Esophagus squamous epithelium (tissue), 5 donors: ENCODE measurements around the gene RCVRN. TPM values are rescaled to one million over a fixed set of nuclear protein-coding genes. Genes with fewer than 3 reads are reported as not detected.

Experiments
- DNase-seq: peaks from one replicate; lab custom pipeline; 2025; lab: John Stamatoyannopoulos, UW
- H3K27ac ChIP-seq, 4 donors: fragments of 200-600 bp; sonication (generic); one replicate each; pipeline ENCODE4 v1.5.1; 2016 to 2019; ENCODE audit warnings: mild to moderate bottlenecking in 1 of 4
- H3K27me3 ChIP-seq, 4 donors: fragments of 200-600 bp; sonication (generic); 1 replicate in 3 of 4; 2 replicates in 1 of 4; pipeline versions ENCODE4 v1.5.1 to v1.6.0; 2017 to 2021; ENCODE audit warnings: antibody characterized with exemption in 1 of 4
- H3K36me3 ChIP-seq, 3 donors: fragments of 200-600 bp; sonication (generic); one replicate each; pipeline ENCODE4 v1.5.1; 2016 to 2019
- H3K4me1 ChIP-seq, 3 donors: fragments of 200-600 bp; sonication (generic); one replicate each; pipeline ENCODE4 v1.5.1; 2017 to 2019
- H3K4me3 ChIP-seq, 4 donors: fragments of 200-600 bp; sonication (generic); 1 replicate in 3 of 4; 2 replicates in 1 of 4; pipeline ENCODE4 v1.5.1; 2016 to 2019; ENCODE audit warnings: mild to moderate bottlenecking in 2 of 4, moderate library complexity in 1 of 4
- H3K9me3 ChIP-seq, 3 donors: fragments of 200-600 bp; sonication (generic); one replicate each; pipeline ENCODE4 v1.5.1; 2016 to 2019
- POLR2A ChIP-seq, 4 donors: fragments of 450-650 bp; IDR thresholded peaks; one replicate each; pipeline ENCODE4 v1.6.1; 2017; ENCODE audit warnings: antibody characterized with exemption in 4 of 4, mild to moderate bottlenecking in 4 of 4, moderate library complexity in 3 of 4
- WGBS, 2 donors: methylation state at CpG; one replicate each; pipeline ENCODE4 v1.1.5; 2018; 5-methylcytosine and 5-hydroxymethylcytosine counted together
- intact Hi-C: fragments of 100-400 bp; cut with DNase I; formaldehyde crosslinking; loops from one replicate; pipeline ENCODE4 v1.15.0; 2022
- total RNA-seq, 4 donors: library from RNA; depleted of rRNA; stranded (reverse); fragments of >200 nt; gene quantifications; one replicate each; pipeline ENCODE4 v1.1.0, GENCODE V29; 2016
- TF ChIP-seq, protein P1 (sequence below), 6 experiments: fragments of 450-650 bp in 4 of 6; fragments of 200-600 bp in 2 of 6; sonication (generic) in 2 of 6; IDR thresholded peaks; one replicate each; pipeline ENCODE4 v1.5.1; 2016 to 2019; ENCODE audit warnings: antibody characterized with exemption in 6 of 6, mild to moderate bottlenecking in 4 of 6, moderate library complexity in 4 of 6
- donor health status: DM: yes; HTN: yes; CAD: no.

Gene RCVRN
- total RNA-seq, 4 donors from 2014 or later: not detected

DNA sequence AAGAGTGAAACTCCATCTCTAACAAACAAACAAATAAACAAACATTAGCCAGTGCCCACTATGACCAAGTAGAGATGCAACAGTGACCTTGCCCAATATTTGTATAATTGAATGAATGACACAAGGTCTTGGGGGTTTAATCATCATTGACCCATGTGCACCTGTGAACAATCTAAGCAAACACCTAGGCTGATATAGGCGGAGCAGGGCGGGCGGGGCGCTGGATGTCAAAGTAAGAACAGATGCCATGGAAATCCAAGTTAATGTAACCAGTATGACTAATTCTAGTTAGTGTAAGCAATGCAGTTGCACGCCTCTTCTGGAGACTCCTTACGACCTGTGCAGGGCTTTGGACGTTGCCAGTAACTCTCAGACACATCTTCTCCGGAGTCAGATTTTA lies 17.6 kb downstream of the RCVRN start:
- intact Hi-C loops: no loop called here

DNA sequence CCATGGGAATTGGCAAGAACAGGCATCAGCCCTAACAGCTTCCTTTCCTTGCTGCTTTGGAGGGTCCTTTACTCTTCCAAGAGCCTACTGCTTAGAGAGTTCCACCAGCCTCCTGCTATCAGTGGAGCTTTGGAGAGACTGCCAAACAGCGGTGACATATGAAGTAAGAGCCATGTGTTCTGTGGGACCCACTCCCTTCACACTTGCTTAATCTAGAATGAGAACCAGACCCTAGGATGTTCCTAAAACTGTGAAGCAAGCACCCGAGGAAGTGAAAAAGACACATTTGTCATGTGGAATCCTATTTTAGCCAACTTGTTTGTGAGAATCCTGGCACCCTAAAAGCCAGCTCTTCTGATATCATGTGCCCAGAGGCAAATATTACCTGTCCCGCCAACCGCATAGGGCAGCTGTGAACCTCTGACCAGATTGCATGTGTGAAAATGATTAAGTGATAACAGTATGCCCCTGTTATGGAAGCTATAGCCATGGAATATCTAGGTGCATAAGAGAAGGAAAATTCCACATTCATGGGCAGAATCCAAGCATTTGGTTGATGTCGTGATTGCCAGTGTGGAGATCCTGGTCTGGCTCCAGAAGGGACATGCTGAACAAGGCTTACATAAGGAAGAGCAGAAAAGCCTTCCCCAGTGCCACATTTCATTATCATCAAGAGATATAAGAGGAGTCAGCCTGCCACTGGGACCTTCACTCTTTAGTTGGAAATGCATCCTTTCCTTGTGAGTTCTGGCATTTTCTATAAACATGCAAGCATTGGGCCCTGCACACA lies 18.7 kb downstream of the RCVRN start:
- WGBS, 2 donors: 78 to 81% methylated on average over 5 of the region's 5 CpGs
- no peaks in the 10 kb centered on the region for H3K4me1 ChIP-seq
- TF ChIP-seq, protein P1, sequence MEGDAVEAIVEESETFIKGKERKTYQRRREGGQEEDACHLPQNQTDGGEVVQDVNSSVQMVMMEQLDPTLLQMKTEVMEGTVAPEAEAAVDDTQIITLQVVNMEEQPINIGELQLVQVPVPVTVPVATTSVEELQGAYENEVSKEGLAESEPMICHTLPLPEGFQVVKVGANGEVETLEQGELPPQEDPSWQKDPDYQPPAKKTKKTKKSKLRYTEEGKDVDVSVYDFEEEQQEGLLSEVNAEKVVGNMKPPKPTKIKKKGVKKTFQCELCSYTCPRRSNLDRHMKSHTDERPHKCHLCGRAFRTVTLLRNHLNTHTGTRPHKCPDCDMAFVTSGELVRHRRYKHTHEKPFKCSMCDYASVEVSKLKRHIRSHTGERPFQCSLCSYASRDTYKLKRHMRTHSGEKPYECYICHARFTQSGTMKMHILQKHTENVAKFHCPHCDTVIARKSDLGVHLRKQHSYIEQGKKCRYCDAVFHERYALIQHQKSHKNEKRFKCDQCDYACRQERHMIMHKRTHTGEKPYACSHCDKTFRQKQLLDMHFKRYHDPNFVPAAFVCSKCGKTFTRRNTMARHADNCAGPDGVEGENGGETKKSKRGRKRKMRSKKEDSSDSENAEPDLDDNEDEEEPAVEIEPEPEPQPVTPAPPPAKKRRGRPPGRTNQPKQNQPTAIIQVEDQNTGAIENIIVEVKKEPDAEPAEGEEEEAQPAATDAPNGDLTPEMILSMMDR (IDR thresholded peaks at IDR 0.05): no peak
- TF ChIP-seq POLR2A (IDR thresholded peaks at IDR 0.05): no peak
- H3K4me3 ChIP-seq: no peak overlapping the region
- intact Hi-C loops: no loop called here
- H3K27ac ChIP-seq: no peak overlapping the region
- H3K9me3 ChIP-seq: peaks cover 0 to 26% (median 10%) of the 10 kb centered on the region in 3 donors
- H3K27me3 ChIP-seq: no peaks in the 10 kb centered on the region
- no peaks in the 10 kb centered on the region for H3K36me3 ChIP-seq
- DNase-seq: no peak

More for the DNA sequence above, 17.6 kb downstream of the RCVRN start:
- TF ChIP-seq POLR2A (IDR thresholded peaks at IDR 0.05): no peak
- TF ChIP-seq, protein P1 (IDR thresholded peaks at IDR 0.05): no peak
- H3K27me3 ChIP-seq: no peaks in the 10 kb centered on the region
- peaks cover 0 to 20% (median 4%) of the 10 kb centered on the region in 3 donors for H3K9me3 ChIP-seq
- WGBS, 2 donors: 68 to 77% methylated on average over 8 of the region's 8 CpGs
- H3K27ac ChIP-seq: no peak overlapping the region
- no peak overlapping the region for H3K4me3 ChIP-seq
- H3K36me3 ChIP-seq: no peaks in the 10 kb centered on the region
- no peak for DNase-seq
- no peaks in the 10 kb centered on the region for H3K4me1 ChIP-seq

DNA sequence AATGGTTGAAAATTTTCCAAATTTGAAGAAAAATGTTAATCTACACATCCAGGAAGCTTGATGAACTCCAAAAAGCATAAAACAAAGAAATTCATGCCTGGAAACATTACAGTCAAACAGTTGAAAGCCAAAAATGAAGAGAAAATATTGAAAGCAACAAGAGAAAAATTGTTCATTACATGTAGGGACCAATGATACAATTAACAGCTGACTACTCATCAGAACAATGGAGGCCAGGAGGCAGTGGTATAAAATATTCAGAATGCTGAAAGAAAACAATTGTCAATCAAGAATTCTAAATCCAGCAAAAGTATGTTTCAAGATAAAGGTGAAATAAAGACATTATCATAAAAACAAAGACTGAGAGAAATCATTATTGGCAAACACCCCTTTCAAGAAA lies 21.6 kb downstream of the RCVRN start:
- Histone ChIP-seq H3K27me3 (no peaks in the 10 kb centered on the region), H3K36me3 (no peaks in the 10 kb centered on the region), H3K27ac (no peak overlapping the region), H3K9me3 (peaks cover 0 to 26% (median 10%) of the 10 kb centered on the region in 3 donors), H3K4me3 (no peak overlapping the region), H3K4me1 (no peaks in the 10 kb centered on the region)
- no peak for DNase-seq
- intact Hi-C loops: no loop called here
- no peak for TF ChIP-seq POLR2A (IDR thresholded peaks at IDR 0.05)

DNA sequence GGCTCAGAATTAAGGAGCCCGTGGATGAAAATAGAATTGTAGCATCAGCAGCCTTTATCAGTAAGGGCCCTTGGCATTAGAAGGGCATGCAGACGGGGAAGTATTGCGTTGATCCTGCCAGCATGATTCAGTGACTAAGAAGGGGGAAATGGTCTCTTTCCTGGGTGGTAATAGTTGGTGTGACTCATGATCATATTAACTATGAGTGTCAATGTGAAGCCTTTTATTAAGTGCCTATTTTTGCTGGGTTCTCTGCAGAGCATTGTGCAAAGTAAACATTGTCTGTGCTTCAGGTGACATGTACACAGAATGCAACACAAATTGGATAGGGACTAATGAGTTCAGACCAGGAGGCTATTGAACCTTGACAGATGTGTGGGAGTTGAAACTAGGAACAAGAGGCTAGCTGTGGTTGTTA lies 24.5 kb downstream of the RCVRN start:
- Histone ChIP-seq H3K36me3 (no peaks in the 10 kb centered on the region), H3K4me3 (no peak overlapping the region), H3K4me1 (no peaks in the 10 kb centered on the region), H3K27ac (no peak overlapping the region), H3K27me3 (no peaks in the 10 kb centered on the region), H3K9me3 (peaks cover 0 to 26% (median 10%) of the 10 kb centered on the region in 3 donors)
- TF ChIP-seq, protein P1 (IDR thresholded peaks at IDR 0.05): no peak
- TF ChIP-seq POLR2A (IDR thresholded peaks at IDR 0.05): no peak
- no peak for DNase-seq
- 23 to 58% methylated on average over 3 of the region's 3 CpGs for WGBS, 2 donors
- intact Hi-C loops: no loop called here

DNA sequence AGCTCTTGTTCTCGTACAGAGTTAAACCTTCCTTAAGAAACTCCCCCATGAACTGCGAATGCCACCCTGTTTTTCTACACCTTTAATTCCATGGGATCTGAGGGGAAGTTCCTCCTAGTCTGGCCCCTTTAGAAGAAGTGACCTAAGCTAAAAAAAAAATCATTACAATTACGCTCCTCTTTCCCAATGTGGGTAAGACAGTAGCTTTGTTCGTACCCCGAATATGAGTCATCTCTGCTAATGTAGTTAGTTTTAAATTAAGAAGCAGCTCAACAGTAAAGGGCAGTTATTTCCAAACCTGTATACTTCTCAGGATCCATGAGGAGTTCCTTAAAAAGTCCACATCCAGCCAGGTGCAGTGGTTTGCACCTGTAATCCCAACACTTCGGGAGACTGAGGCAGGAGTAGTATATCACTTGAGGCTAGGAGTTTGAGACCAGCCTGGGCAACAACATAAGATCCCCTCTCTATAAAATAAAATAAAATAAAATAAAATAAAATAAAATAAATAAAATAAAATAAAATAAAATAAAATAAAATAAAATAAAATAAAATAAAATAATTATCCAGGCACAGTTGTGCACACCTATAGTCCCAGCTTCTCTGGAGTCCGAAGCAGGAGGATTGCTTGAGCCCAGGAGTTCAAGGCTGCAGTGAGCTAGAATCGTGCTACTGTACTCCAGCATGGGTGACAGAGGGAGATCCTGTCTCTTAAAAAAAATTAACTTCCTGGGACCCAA lies 26.1 kb downstream of the RCVRN start:
- H3K27ac ChIP-seq: no peak overlapping the region
- no peaks in the 10 kb centered on the region for H3K4me1 ChIP-seq
- no peak for DNase-seq
- 69 to 83% methylated on average over 8 of the region's 8 CpGs for WGBS, 2 donors
- H3K4me3 ChIP-seq: no peak overlapping the region
- no peak for TF ChIP-seq POLR2A (IDR thresholded peaks at IDR 0.05)
- TF ChIP-seq, protein P1 (IDR thresholded peaks at IDR 0.05): no peak
- intact Hi-C loops: no loop called here
- peaks cover 0 to 18% (median 10%) of the 10 kb centered on the region in 3 donors for H3K9me3 ChIP-seq
- H3K27me3 ChIP-seq: no peaks in the 10 kb centered on the region
- H3K36me3 ChIP-seq: no peaks in the 10 kb centered on the region
